HG02623 (cell line): ENCODE measurements around the gene MEIOB.
"Not testable (repeated sequence)": the region's sequence is repeated elsewhere in the genome, so short reads cannot be mapped to it uniquely, and the experiment has no call there.

Source experiments
- ATAC-seq: cut with Tn5 transposase; IDR thresholded peaks from one replicate; pipeline ENCODE4 v1.9.1; 2021; ENCODE audit warnings: moderate library complexity; ENCODE audit not compliant: unreplicated experiment

Gene MEIOB, protein sequence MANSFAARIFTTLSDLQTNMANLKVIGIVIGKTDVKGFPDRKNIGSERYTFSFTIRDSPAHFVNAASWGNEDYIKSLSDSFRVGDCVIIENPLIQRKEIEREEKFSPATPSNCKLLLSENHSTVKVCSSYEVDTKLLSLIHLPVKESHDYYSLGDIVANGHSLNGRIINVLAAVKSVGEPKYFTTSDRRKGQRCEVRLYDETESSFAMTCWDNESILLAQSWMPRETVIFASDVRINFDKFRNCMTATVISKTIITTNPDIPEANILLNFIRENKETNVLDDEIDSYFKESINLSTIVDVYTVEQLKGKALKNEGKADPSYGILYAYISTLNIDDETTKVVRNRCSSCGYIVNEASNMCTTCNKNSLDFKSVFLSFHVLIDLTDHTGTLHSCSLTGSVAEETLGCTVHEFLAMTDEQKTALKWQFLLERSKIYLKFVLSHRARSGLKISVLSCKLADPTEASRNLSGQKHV

DNA sequence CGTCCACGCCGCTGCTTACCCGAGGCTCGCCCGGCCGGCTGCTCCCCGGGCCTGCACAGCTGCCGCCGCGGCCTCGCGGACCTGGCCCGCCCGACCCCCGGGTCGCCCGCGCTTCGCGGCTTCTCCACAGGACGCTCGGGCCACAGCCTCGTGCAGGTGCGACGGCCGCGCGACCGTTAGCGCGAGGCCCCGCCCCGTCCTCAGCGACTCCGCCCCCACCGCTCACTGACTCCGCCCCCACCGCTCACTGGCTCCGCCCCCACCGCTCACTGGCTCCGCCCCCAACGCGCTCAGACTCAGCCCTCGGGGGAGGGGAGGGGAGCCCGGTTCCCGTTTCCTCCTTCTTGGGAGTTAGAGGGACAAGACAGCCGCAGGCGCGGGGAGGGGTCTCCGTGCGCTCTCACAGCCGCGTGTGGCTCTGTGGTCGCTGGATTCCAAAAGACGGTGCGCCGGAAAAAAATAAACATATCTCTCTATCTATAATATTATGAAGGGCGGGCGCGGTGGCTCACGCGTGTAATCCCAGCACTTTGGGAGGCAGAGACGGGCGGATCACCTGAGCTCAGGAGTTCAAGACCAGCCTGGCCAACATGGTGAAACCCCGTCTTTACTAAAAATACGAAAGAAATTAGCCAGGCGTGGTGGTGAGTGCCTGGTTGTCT is at the start of gene MEIOB:
Gene MEIOB (minus strand): TSS at position 191 of the 662 bp plus-strand sequence. CDS start 3,989 bp downstream, outside the sequence.
- ATAC-seq, result no peak

DNA sequence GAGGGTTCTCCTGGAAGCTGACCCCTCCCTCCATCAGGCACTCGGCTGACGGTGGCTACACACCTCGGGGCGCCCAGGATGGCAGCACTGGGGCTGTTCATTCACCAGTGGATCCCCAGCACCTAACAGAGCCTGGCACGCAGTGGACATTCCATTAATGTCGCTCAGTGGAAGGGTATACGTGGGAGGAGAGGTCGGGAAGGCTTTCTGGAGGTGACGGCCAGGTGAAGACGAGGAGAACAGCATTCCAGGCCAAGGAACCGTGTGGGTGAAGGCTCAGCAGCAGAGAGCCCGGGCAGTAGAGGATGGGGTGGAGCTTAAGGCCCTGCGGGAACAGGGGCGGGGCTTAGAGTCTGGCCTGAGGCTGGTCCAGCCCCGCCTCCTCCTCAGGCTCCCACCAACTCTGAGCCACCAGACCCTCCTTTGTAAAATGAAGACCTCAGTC is 48.8 kb upstream of the MEIOB start:
- ATAC-seq, result no peak

DNA sequence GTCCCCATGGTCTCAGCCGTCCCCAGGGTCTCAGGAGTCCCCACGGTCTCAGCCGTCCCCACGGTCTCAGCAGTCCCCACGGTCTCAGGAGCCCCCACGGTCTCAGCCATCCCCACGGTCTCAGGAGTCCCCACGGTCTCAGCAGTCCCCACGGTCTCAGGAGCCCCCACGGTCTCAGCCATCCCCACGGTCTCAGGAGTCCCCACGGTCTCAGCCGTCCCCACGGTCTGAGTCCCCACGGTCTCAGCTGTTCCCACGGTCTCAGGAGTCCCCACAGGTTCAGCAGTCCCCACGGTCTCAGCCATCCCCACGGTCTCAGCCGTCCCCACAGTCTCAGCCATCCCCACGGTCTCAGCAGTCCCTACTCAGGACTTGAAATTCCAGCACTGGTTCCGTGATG is 48.2 kb upstream of the MEIOB start:
- ATAC-seq, result not testable (repeated sequence)

DNA sequence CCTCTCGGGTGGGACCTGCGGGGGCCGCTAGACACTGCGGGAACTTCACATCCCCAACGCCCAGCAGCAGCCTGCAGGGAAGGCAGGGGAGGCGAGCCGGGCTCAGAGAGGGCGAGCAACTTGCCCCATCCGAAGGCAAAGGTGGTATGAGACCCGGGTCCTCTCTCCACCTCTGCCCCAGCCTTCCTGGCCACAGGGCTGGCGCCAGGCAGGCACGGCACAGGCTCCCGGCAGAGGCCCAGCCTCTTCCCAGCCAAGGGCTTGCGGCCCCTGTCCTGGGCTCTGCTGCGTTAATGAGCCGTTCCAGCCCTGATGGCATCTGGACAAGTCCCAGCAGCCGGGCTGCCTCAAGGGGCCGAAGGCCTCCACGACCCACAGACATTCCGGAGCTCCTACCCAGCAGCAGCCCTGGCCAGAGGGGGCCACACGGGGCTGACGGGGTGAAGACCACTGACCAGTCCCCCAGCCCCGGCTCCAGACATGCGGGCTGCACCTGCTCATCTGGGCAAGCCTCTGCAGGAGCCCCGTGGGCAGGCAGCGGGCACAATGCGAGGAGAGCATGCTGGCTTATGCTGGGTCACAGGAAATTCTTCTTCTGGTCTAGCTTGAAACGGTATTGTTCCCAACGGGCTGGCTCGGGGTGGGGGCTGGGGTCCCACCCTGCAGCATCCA is 47.5 kb upstream of the MEIOB start:
- no peak for ATAC-seq

DNA sequence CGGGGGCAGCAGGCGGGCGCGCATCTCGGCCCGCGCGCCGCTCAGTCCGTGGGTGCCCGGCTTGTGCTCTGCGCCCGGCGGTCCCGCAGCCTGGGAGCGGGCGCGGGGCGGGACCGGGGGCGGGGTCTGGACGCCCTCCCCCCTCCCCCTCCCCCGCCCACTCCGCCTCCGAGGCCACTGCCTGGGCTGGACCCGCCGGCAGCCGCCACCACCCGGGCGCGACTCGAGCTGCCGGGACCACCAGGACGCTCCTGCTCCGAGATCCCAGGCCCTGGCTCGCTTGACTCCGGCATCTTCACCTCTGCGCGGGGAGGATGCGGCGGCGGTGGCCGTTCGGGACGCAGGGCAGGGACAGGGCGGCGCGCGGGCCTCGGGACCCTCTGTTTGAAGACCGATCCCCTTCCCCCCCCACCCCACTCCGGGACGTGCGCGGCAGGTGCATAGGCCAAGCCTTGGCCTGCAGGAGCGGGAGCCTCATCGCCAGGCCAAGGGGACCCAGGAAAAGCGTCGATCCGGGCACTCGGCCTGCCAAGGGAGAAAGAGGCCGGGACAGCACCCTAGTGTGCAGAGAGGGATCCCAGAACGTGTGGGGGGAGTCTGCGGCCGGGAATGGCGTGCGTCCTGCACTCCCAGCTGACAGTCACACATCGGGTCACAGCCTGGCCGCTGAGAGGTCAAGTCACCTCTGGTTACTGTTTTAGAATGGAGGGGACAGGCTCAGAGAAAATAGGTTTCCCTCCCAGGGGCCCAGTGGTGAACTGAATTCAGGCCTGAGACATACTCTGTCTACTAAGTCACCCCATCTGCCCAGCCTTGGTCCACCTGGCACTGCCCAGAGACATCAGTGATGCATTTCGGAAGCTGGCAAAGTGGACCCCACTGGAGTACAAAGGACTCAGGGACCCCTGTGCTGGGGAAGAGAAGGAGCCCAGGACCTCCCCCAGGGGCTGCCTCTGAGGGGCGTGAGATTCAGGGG is 46.7 kb upstream of the MEIOB start, which contains the start of gene HS3ST6:
Gene HS3ST6 (minus strand): TSS at position 65 of the 976 bp plus-strand sequence. CDS start 92 bp downstream, outside the sequence.
- no peak for ATAC-seq

DNA sequence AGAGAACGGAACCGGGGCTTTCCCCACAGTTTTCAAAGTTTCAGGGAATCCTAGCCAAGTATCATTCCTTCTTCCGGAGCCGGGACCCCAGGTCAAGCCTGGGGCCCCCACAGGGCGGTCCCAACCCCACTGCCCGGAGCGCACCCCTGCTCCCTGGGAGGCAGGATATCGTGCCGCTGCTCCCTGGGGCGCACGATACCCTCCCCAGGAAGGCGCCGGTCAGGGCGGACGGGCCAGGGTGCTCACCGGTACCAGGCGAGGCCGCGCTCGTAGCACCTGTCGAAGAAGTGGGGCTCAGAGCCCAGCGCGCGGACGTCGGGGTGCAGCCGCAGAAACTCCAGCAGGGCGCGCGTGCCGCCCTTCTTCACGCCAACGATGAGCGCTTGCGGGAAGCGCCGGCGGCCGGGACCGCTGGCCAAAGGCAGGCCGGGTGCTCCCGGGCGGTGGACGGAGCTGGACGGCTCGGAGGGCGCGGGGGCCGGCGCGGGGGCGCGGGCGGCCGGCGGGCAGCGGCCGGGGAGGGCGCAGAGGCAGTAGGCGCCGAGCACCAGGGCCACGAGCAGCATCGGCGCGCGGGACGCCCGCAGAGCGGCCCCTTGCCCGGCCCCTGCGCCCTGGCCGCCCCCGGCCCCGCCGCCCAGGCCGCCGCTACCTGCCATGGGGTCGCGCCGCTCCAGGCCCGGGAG is 45.8 kb upstream of the MEIOB start:
- no peak for ATAC-seq

DNA sequence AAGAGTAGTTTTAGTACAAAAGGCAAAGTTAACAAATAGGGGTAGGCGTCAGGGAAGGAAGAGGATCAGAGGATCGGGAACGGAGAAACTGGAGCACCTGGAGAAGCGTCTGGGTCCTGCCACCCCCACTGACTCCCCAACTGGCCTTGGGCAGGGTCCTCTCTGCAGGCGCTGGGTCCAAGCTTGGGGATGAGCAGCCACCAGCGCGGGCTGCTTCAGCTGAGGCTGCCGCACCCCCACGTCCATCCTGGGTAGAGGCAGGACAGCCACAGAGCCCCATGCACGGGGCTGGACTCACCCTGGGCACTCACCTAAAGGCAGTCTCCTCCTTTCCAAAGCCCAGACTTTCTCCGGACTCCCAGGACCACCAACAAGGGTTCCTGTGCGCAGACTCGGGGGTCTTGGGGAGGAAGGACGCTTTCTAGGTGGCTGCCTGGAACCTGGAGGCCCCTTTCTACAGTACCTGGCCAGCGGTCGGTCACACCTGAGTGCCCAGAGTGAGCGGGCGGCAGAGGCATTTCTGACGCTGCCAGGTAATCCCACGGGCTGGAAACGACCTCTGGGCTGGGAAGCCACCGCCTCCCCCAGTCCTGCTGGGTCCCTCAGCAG is 45.2 kb upstream of the MEIOB start:
- no peak for ATAC-seq

DNA sequence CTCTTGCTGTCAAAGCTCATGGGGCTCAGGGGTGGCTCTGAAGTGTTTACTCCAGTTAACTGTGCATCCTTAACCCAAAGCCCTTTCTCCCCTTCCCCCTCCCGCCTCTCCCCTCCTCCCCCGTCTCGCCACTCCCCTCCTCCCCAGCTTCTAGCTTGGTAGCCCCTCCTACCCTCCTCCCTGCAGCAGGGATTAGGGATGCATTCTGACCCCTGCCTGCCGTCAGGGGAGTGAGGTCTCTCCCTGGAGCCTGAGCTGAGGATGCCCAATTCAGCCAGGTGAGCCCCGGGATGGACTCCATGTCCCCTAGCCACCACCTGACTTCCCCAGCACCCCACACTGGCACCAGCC is 44.7 kb upstream of the MEIOB start:
- ATAC-seq, result no peak

DNA sequence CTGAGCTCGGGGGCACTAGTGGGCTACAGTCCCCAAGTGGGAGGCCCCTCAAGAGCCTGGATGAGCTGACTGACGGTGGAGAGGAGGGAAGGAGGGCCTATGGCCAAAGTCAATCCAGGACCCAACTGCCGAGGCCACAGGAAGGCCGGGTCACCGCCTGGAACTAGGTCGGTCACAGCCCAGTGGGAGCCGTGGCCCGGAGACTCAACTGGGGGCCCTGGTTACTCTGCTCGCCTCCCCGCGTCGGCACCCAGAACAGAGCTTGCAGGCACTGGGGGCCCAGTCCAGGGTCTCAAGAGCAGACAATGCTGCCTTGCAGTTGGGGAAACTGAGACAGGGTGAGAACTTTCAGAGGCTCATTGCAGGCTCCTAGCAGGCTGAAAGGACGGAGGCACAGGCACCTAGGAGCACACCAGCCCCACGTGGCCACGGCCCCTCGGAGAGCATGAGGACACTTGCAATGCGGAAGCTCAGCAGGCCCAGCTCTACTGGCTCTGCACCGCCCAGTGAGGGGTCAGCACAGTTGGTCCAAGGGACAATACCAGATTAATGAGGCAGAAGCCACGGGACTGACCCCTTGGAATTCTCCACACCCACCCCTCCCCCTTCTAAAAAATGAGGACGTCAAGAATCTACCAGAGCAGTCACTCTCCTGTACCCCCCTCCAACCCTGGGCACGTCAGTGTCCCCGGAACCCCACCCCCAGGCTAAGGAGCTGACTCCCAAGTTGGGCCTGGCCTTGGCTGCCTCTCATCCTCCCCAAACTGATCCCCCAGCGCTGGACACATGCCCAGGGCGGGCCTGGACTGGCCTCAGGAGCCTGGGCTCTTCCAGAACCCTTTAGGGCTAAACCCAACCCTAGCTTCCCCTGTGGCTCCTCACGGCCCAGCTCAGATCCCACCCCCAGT is 44.0 kb upstream of the MEIOB start:
- ATAC-seq, result no peak

DNA sequence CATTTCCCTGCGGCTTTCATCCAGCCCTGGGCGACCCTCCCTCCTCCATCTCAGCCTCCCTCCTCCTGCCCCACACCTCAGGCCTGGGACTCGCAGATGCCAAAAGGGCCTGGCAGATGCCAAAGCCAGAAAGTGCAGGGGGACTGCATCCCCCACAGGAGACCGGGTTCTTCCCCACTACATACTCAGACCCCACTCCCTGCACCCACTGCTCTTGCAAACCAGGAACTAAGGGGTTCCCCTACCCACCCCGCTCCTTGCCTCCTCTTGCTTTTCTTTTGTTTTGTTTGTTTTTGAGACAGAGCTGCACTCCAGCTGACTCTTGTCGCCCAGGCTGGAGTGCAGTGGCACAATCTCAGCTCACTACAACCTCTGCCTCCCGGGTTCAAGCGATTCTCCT is 43.0 kb upstream of the MEIOB start:
- ATAC-seq, result no peak

DNA sequence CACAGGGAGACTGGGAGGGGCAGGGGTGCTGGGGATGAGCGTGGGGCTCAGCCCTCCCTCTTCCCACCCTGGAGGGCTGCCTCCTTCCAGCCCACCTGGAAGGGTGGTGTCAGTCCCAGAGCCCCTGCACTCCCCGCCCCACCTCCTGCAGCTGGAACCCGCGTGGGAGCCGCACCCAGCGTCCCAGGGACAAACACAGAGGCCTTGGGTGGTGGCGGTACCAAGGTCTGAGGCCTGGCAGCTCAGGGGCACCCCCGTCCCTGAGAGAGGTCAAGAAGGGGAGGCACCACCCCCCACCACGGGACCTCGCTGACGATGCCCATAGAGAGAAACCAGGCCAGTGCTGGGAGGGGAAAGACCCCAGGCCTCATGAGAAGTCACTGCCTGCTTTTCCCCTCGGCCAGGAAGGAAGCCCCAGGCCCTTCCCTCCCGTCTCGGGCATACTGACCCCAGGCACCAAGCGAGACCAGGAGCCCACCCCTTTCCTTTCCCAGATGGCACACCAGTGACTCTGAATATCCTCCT is 42.2 kb upstream of the MEIOB start:
- ATAC-seq, result no peak

DNA sequence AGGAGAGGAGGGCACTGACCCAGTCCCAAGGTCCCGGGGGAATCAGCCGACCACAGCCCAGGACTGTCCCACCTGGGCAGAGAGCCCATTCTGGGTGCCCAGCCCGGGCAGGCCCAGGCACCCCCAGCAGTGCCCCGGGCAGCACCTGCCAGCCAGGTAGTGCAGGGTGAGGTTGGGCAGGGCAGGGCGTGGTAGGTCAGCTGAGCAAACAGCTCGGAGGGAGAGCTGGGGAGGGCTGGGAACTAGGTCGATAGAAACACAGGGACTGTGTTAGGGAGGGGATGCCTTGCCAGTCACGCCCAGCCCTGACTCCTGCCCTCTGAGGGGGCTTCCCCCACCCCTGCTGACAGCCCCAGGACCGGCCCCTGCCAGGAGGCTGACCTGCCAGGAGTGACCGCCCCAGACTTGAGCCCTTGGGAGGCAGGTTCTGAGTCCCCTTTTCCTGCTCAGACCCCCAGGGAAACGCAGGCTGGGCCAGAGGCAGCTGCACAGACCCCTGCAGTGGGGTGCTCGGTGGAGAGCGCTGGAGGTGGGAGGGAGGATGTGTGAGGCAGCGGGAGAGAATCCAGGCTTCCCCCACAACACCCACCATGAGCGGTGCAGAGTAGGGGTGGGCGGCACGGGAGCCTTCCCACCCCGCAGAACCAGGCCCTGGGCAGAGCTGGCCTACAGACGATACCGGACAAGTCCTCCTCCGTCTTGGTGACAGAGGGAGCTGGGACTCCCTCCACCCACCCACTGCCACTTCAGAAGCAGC is 41.5 kb upstream of the MEIOB start:
- ATAC-seq, result no peak

DNA sequence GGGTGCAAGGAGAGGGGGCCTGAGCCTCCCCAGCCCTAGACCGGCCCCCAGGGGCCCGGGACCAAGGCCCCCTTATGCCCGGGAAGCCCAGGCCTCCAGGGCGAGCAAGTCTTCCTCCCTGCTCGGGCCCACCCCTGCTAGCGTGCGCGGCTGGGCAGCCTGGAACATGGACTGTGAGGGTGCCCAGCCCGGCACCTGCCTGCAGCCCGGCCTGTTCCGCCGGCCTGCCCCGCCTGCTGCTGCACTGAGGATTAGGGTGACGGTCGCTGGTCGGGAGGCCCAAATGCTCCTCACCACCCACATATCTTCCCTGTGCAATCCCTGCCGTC is 40.2 kb upstream of the MEIOB start:
- no peak for ATAC-seq

DNA sequence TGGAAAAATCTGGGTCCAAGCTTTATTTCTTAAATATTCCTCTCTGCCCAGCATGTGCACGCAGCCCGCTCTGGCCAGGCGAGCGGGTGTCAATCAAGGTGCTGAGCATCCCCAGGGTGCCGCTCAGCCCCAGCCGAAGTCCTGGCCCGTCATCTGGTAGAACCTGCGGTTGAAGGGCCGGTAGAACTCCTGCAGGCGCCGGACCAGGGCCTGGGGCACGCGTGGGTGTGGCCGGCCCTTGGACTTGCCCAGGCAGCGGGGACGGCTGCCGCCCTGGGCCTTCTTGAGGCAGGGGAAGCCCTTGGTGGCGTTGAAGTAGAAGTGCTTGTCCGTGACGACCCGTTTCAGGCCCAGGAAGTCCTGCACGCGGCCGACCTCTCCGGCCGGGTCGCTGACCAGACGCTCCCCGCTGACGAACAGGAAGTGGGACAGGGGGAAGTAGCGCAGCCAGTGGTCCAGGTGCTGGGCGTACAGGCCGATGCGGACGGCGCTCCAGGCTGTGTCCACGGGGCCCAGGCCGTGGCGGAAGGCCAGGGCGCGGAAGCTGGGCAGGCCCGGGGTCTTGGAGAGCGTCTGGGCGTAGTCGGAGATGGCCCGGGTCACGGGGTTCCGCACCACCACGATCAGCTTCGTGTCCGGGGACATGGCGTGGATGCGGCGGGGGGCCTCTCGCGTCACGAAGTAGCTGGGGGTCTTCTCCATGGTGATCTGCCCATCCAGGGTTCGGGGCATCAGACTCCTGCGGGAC is 39.7 kb upstream of the MEIOB start:
- no peak for ATAC-seq

DNA sequence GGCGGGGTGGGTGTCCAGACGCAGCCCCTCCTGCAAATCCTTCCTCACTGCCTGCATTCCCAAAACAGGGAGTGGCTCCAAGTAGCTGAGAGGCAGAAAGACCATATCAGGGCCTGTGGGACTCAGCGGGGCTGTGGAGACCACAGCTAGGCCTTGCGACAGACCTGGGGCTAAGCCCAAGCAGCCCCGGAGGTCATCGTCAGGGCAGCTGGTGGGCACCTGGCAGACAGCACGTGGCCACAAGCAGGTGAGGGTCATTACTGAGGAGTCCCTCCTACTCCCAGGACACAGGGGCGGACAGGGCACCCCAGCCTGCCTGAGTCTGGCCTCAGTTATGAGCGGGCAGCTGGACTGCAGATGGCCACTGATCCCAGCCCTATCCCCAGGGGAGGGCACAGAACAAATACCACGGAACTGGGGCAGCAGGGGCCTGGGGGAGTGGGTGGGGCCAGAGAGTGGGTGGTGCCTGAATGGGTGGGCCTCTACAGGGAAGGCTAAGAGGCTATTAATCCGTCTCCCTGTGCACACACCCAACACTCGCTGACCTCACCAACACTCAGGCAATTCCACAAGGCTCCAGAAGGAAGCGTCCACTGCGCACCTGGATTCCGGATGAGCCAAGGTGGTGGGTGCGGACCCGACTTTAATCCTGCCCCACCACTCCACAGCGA is 37.7 kb upstream of the MEIOB start:
- ATAC-seq, result no peak

DNA sequence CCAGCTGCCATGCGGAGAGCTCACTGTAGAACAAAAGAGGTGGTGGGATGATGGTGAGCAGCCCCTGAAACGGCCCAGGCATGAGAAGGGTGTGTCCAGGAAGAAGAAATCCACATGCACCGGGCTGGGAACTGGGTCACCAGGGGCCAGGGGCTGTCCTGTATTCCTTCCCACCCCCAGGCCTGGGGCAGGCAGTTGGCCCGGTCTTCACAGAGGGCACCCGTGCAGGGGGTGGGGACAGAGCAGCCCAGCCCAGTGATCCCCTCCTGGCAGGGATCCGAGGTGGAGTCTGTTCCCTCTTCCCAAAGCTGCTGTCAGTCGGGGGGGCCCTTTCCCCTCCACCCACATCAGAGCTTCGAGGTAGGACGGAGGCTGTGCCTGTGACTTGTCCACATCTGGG is 37.0 kb upstream of the MEIOB start:
- no peak for ATAC-seq
